ENCODE results near the gene SELENBP1. TPM values are rescaled to one million over a fixed set of nuclear protein-coding genes. Genes with fewer than 3 reads are reported as not detected.
A peak's percentile ranks its signal among the peaks of the same experiment; 100 is the strongest.

The SELENBP1 gene
- total RNA-seq, 6 donors from 2014 or later = 241 to 804 (median 431) TPM

- Histone ChIP-seq H3K27ac (peak overlapping the region; percentile 81 to 95 (median 94)), H3K4me1 (peaks cover 9 to 20% (median 14%) of the 10 kb centered on the region in 4 donors), H3K4me3 (peak overlapping the region; percentile 2 to 73 (median 67)), H3K27me3 (no peaks in the 10 kb centered on the region), H3K9me3 (no peaks in the 10 kb centered on the region), H3K36me3 (peaks cover 0 to 29% (median 18%) of the 10 kb centered on the region in 4 donors)
- no peak for TF ChIP-seq POLR2AphosphoS5 (IDR thresholded peaks at IDR 0.05)
- no peak for TF ChIP-seq EP300 (IDR thresholded peaks at IDR 0.05)
- TF ChIP-seq, protein P1, sequence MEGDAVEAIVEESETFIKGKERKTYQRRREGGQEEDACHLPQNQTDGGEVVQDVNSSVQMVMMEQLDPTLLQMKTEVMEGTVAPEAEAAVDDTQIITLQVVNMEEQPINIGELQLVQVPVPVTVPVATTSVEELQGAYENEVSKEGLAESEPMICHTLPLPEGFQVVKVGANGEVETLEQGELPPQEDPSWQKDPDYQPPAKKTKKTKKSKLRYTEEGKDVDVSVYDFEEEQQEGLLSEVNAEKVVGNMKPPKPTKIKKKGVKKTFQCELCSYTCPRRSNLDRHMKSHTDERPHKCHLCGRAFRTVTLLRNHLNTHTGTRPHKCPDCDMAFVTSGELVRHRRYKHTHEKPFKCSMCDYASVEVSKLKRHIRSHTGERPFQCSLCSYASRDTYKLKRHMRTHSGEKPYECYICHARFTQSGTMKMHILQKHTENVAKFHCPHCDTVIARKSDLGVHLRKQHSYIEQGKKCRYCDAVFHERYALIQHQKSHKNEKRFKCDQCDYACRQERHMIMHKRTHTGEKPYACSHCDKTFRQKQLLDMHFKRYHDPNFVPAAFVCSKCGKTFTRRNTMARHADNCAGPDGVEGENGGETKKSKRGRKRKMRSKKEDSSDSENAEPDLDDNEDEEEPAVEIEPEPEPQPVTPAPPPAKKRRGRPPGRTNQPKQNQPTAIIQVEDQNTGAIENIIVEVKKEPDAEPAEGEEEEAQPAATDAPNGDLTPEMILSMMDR (IDR thresholded peaks at IDR 0.05) = no peak
- TF ChIP-seq POLR2A (IDR thresholded peaks at IDR 0.05) = no peak
- 60% methylated on average over 7 of the region's 7 CpGs for WGBS, 2 donors
- ATAC-seq (ENCODE audit: low FRiP score in 2 of 2) (no peak), DNase-seq (no peak)
Measured at GRCh38 chr1:151346082-151346768, 26.3 kb downstream of the SELENBP1 start.

GRCh38 chr1:151344291-151344690 is 28.2 kb downstream of the SELENBP1 start:
- Histone ChIP-seq H3K4me1 (peaks cover 12 to 20% (median 16%) of the 10 kb centered on the region in 4 donors), H3K4me3 (no peak overlapping the region), H3K9me3 (no peaks in the 10 kb centered on the region), H3K27ac (no peak overlapping the region), H3K36me3 (peaks cover 0 to 29% (median 18%) of the 10 kb centered on the region in 4 donors), H3K27me3 (no peaks in the 10 kb centered on the region)
- no peak for ATAC-seq (ENCODE audit: low FRiP score in 2 of 2)
- WGBS, 2 donors = 80 to 90% methylated on average over 6 of the region's 6 CpGs
- DNase-seq = no peak
- TF ChIP-seq, protein P1 (IDR thresholded peaks at IDR 0.05) = no peak
- TF ChIP-seq POLR2AphosphoS5 (IDR thresholded peaks at IDR 0.05) (no peak), EP300 (IDR thresholded peaks at IDR 0.05) (no peak), POLR2A (IDR thresholded peaks at IDR 0.05) (no peak)

DNA sequence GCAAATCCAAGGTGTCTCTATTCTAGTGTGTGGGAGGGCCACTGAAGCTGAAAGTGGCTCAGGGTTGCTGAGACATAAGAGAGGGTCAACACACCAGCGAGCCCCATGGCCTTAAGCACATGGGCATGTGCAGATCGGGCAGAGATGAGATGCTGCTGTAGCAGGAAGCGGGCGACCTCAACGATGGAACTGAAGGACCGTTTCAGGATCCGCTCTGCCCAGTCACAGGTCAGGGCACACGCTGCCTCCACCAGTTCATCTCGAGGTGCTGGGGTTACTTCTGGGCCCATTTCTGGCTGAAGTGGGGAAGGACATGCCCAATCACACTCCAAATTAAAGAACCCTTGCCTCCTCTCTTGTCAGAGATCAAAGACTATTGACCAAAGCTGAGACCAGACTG is 28.9 kb downstream of the SELENBP1 start:
- peaks cover 12 to 20% (median 16%) of the 10 kb centered on the region in 4 donors for H3K4me1 ChIP-seq
- WGBS, 2 donors = 65 to 70% methylated on average over 9 of the region's 9 CpGs
- no peaks in the 10 kb centered on the region for H3K27me3 ChIP-seq
- peaks cover 0 to 29% (median 18%) of the 10 kb centered on the region in 4 donors for H3K36me3 ChIP-seq
- no peaks in the 10 kb centered on the region for H3K9me3 ChIP-seq
- TF ChIP-seq, protein P1 (IDR thresholded peaks at IDR 0.05) = no peak
- TF ChIP-seq POLR2A (IDR thresholded peaks at IDR 0.05) = no peak
- no peak for TF ChIP-seq EP300 (IDR thresholded peaks at IDR 0.05)
- no peak for TF ChIP-seq POLR2AphosphoS5 (IDR thresholded peaks at IDR 0.05)
- H3K27ac ChIP-seq = peak overlapping the region in 1 of 4 donors; percentile 31
- no peak overlapping the region for H3K4me3 ChIP-seq
- ATAC-seq (ENCODE audit: low FRiP score in 2 of 2) (no peak), DNase-seq (no peak)

DNA sequence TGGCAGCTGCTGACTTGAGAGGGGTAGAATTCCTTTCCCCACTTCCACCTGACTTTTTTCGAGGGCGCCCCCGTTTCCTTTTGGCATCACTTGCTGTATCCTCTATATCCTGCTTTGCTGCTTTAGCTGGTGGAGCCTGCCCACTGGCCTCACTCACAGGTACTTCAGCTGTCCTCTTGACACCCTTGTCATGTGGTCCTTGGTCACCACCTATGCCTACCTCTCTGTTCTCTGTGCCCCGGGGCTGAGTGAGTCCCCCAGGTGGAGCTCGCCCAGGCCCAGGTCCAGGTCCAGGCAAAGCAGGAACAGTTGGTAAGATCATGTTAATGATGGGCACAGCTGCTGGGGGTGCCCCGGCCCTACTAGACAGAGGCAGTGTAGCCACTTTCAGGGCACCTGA is 29.9 kb downstream of the SELENBP1 start:
- H3K27ac ChIP-seq = peak overlapping the region in 3 of 4 donors; percentile 26 to 44 (median 31)

More for the DNA sequence above, 29.9 kb downstream of the SELENBP1 start:
- peak in 1 of 2 donors; percentile 54 for ATAC-seq (ENCODE audit: low FRiP score in 2 of 2)
- Histone ChIP-seq H3K27me3 (no peaks in the 10 kb centered on the region), H3K4me1 (peaks cover 10 to 16% (median 13%) of the 10 kb centered on the region in 4 donors), H3K4me3 (no peak overlapping the region), H3K9me3 (no peaks in the 10 kb centered on the region), H3K36me3 (peaks cover 0 to 29% (median 18%) of the 10 kb centered on the region in 4 donors)
- TF ChIP-seq, protein P1 (IDR thresholded peaks at IDR 0.05) = peak in 1 of 6 experiments; percentile 5
- TF ChIP-seq POLR2AphosphoS5 (IDR thresholded peaks at IDR 0.05) = no peak
- DNase-seq = peak in 1 of 2 donors; percentile 85
- 64 to 69% methylated on average over 6 of the region's 6 CpGs for WGBS, 2 donors

Measured in upper lobe of left lung (tissue), 6 donors.